HG03139 (cell line): ENCODE results near the gene HID1.
"Not testable (repeated sequence)": the region's sequence is repeated elsewhere in the genome, so short reads cannot be mapped to it uniquely, and the experiment has no call there.

Experiments used
- ATAC-seq: cut with Tn5 transposase; IDR thresholded peaks from one replicate; pipeline ENCODE4 v1.9.1; 2021; ENCODE audit not compliant: unreplicated experiment

HID1 gene

GRCh38 chr17:74923538-74924249 lies 48.9 kb downstream of the HID1 start:
- ATAC-seq = no peak

GRCh38 chr17:74922694-74923537 lies 49.6 kb downstream of the HID1 start, which contains the start of gene USH1G:
TSS of gene USH1G (minus strand) at chr17:74923255. CDS start at chr17:74923073, 182 bp downstream.
- no peak for ATAC-seq

GRCh38 chr17:74922172-74922571 lies 50.4 kb downstream of the HID1 start:
- ATAC-seq = no peak

GRCh38 chr17:74921769-74922168 lies 50.8 kb downstream of the HID1 start:
- ATAC-seq = no peak

- no peak for ATAC-seq
Measured at GRCh38 chr17:74921026-74921681, 51.4 kb downstream of the HID1 start.

GRCh38 chr17:74920642-74921025 lies 51.9 kb downstream of the HID1 start:
- no peak for ATAC-seq

- no peak for ATAC-seq
Measured at GRCh38 chr17:74920306-74920620, 52.3 kb downstream of the HID1 start.

- ATAC-seq = no peak
Measured at GRCh38 chr17:74919440-74920305, 52.9 kb downstream of the HID1 start.

GRCh38 chr17:74918906-74919305 lies 53.7 kb downstream of the HID1 start:
- ATAC-seq = no peak

- no peak for ATAC-seq
Measured at GRCh38 chr17:74917430-74917829, 55.1 kb downstream of the HID1 start.

- no peak for ATAC-seq
Measured at GRCh38 chr17:74916851-74917199, 55.7 kb downstream of the HID1 start.

GRCh38 chr17:74916136-74916850 lies 56.3 kb downstream of the HID1 start:
- no peak for ATAC-seq

- not testable (repeated sequence) for ATAC-seq
Measured at GRCh38 chr17:74911423-74911822, 61.1 kb downstream of the HID1 start.

GRCh38 chr17:74909097-74909496 lies 63.5 kb downstream of the HID1 start:
- ATAC-seq = not testable (repeated sequence)

GRCh38 chr17:74907012-74907411 lies 65.5 kb downstream of the HID1 start:
- ATAC-seq = no peak

GRCh38 chr17:74906214-74906793 lies 66.3 kb downstream of the HID1 start:
- ATAC-seq = not testable (repeated sequence)

- ATAC-seq = no peak
Measured at GRCh38 chr17:74904687-74905409, 67.7 kb downstream of the HID1 start.

GRCh38 chr17:74903671-74904070 lies 68.9 kb downstream of the HID1 start:
- no peak for ATAC-seq

GRCh38 chr17:74903034-74903433 lies 69.5 kb downstream of the HID1 start:
- ATAC-seq = no peak
